RWPE2 (cell line): ENCODE data around the gene ZSCAN10.
"Not testable (repeated sequence)": the region's sequence is repeated elsewhere in the genome, so short reads cannot be mapped to it uniquely, and the experiment has no call there.

Experiments used
- ATAC-seq: fragments of 200-7000 bp; cut with Tn5 transposase; 3 replicates; pipeline ENCODE4 v1.9.1; 2021; ENCODE audit warnings: low read depth
- DNase-seq: peaks from one replicate; pipeline ENCODE4 v3.0.0-alpha.2; 2020; ENCODE audit warnings: low spot score
- H3K27ac ChIP-seq: fragments of 450-650 bp; 2 replicates; pipeline ENCODE4 v1.5.1; 2017; ENCODE audit warnings: mild to moderate bottlenecking; ENCODE audit not compliant: poor library complexity, severe bottlenecking
- H3K27me3 ChIP-seq: fragments of 250-450 bp; sonication (Bioruptor Pico); 2 replicates; pipeline ENCODE4 v1.5.1; 2021; ENCODE audit warnings: mild to moderate bottlenecking, moderate library complexity; ENCODE audit not compliant: insufficient read depth, poor library complexity, severe bottlenecking
- H3K36me3 ChIP-seq: fragments of 250-450 bp; sonication (Bioruptor Pico); 2 replicates; pipeline ENCODE4 v1.5.1; 2020; ENCODE audit warnings: low read depth, mild to moderate bottlenecking, moderate library complexity
- H3K4me1 ChIP-seq: fragments of 250-450 bp; sonication (Bioruptor Pico); 2 replicates; pipeline ENCODE4 v1.5.1; 2021; ENCODE audit warnings: mild to moderate bottlenecking, moderate library complexity; ENCODE audit not compliant: insufficient read depth, poor library complexity, severe bottlenecking
- H3K4me3 ChIP-seq: fragments of 250-450 bp; sonication (Bioruptor Pico); 2 replicates; pipeline ENCODE4 v1.5.1; 2021; ENCODE audit warnings: mild to moderate bottlenecking, moderate library complexity; ENCODE audit not compliant: severe bottlenecking
- H3K9me3 ChIP-seq: fragments of 250-450 bp; sonication (Bioruptor Pico); 2 replicates; pipeline ENCODE4 v1.5.1; 2021; ENCODE audit warnings: mild to moderate bottlenecking, moderate library complexity; ENCODE audit not compliant: severe bottlenecking
- CTCF ChIP-seq: fragments of 450-650 bp; IDR thresholded peaks from one replicate; pipeline ENCODE4 v1.5.1; 2017; ENCODE audit warnings: mild to moderate bottlenecking, moderate library complexity; ENCODE audit not compliant: poor library complexity, severe bottlenecking

ZSCAN10 gene

GRCh38 chr16:3142770-3143169 is 43.7 kb upstream of the ZSCAN10 start:
- Histone ChIP-seq H3K27ac (no peak overlapping the region), H3K4me1 (no peaks in the 10 kb centered on the region), H3K9me3 (no peaks in the 10 kb centered on the region), H3K36me3 (no peaks in the 10 kb centered on the region), H3K27me3 (no peaks in the 10 kb centered on the region), H3K4me3 (no peak overlapping the region)
- DNase-seq (no peak), ATAC-seq (no peak)
- TF ChIP-seq CTCF = no peak

- Histone ChIP-seq H3K4me1 (no peaks in the 10 kb centered on the region), H3K36me3 (no peaks in the 10 kb centered on the region), H3K4me3 (no peak overlapping the region), H3K27ac (no peak overlapping the region), H3K9me3 (no peaks in the 10 kb centered on the region), H3K27me3 (no peaks in the 10 kb centered on the region)
- no peak for TF ChIP-seq CTCF
- DNase-seq = no peak
- ATAC-seq = no peak
Measured at GRCh38 chr16:3142327-3142726, 43.2 kb upstream of the ZSCAN10 start.

GRCh38 chr16:3141781-3142311 is 42.8 kb upstream of the ZSCAN10 start:
- no peaks in the 10 kb centered on the region for H3K4me1 ChIP-seq
- H3K4me3 ChIP-seq = no peak overlapping the region
- TF ChIP-seq CTCF = no peak
- H3K27me3 ChIP-seq = no peaks in the 10 kb centered on the region
- ATAC-seq (no peak), DNase-seq (no peak)
- no peaks in the 10 kb centered on the region for H3K9me3 ChIP-seq
- H3K27ac ChIP-seq = no peak overlapping the region
- H3K36me3 ChIP-seq = no peaks in the 10 kb centered on the region

DNA sequence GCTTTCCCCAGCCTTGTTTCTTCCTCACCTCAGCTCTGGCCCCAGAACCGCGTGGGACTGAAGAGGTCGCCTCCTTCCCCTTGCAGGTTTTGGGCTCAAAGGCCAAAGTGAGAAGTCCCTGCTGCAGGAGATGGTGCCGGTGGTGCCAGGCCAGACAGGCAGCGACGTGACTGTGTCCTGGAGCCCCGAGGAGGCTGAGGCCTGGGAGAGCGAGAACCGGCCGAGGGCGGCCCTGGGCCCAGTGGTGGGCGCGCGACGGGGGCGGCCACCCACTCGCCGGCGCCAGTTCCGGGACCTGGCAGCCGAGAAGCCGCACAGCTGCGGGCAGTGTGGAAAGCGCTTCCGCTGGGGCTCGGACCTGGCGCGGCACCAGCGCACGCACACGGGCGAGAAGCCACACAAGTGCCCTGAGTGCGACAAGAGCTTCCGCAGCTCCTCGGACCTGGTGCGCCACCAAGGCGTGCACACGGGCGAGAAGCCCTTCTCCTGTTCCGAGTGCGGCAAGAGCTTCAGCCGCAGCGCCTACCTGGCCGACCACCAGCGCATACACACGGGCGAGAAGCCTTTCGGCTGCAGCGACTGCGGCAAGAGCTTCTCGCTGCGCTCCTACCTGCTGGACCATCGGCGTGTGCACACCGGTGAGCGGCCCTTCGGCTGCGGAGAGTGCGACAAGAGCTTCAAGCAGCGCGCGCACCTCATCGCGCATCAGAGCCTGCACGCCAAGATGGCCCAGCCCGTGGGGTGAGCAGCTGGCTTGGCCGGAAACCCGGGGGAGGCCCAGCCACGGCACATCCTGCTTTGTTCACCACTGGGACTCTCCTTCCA is 41.7 kb upstream of the ZSCAN10 start:
- ATAC-seq = no peak
- no peak for DNase-seq
- TF ChIP-seq CTCF = no peak
- no peaks in the 10 kb centered on the region for H3K36me3 ChIP-seq
- no peak overlapping the region for H3K27ac ChIP-seq
- H3K27me3 ChIP-seq = no peaks in the 10 kb centered on the region
- H3K9me3 ChIP-seq = no peaks in the 10 kb centered on the region
- H3K4me3 ChIP-seq = no peak overlapping the region
- H3K4me1 ChIP-seq = no peaks in the 10 kb centered on the region

- H3K9me3 ChIP-seq, H3K27me3 ChIP-seq, H3K27ac ChIP-seq, H3K36me3 ChIP-seq, H3K4me1 ChIP-seq, ATAC-seq, H3K4me3 ChIP-seq, DNase-seq: not testable (repeated sequence)
Measured at GRCh38 chr16:3139561-3139960, 40.5 kb upstream of the ZSCAN10 start.
